HepG2 (cell line): ENCODE results near the gene TPO. TPM values are rescaled to one million over a fixed set of nuclear protein-coding genes. Genes with fewer than 3 reads are reported as not detected.

ENCODE experiments used
- ATAC-seq: fragments of 200-7000 bp; cut with Tn5 transposase; 3 replicates; pipeline ENCODE4 v1.9.1; 2020; ENCODE audit warnings: mild to moderate bottlenecking, moderate library complexity
- BruUV-seq: library from RNA; stranded (reverse); fragments of 400-500 nt; replicated peaks from 2 replicates; lab custom pipeline; 2021; lab: Mats Ljungman, UMichigan
- CTCF ChIA-PET: fragments of 300-600 bp; formaldehyde crosslinking; extraction: SDS; loops from one replicate; lab custom pipeline; 2021; ENCODE audit warnings: low total read pairs, inconsistent platforms, low intra/inter-chr PET ratio; lab: Yijun Ruan, JAX
- POLR2A ChIA-PET: fragments of 350-600 bp; sonication (Branson Sonifier 250); formaldehyde crosslinking; loops from one replicate; lab custom pipeline; 2020; ENCODE audit warnings: antibody characterized with exemption, inconsistent platforms; lab: Yijun Ruan, JAX
- DNase-seq: peaks from one replicate; pipeline ENCODE4 v3.0.0-alpha.2; 2015; ENCODE audit warnings: low spot score
- FAIRE-seq: peaks from 3 replicates; lab custom pipeline; 2011; peaks lifted over from hg19 to GRCh38; lab: Jason Lieb, UNC
- H2AFZ ChIP-seq: one replicate; pipeline ENCODE4 v1.6.1; 2011; ENCODE audit warnings: low read length, inconsistent platforms
- H3K27ac ChIP-seq: fragments of 300-600 bp; 3 replicates; pipeline ENCODE4 v1.8.0; 2011; ENCODE audit warnings: mixed run types, mild to moderate bottlenecking, mixed read lengths, low read length, inconsistent platforms; ENCODE audit not compliant: insufficient read depth; ENCODE audit errors: extremely low read length
- H3K27me3 ChIP-seq, 2 experiments: fragments of 200-600 bp in 1 of 2; 2 replicates in 1 of 2; 3 replicates in 1 of 2; pipeline versions ENCODE4 v1.6.0 to v1.8.0; 2011; ENCODE audit warnings: low read length in 2 of 2, mild to moderate bottlenecking in 2 of 2, moderate library complexity in 2 of 2, inconsistent platforms in 1 of 2; ENCODE audit not compliant: insufficient read depth in 2 of 2, control insufficient read depth in 1 of 2
- H3K36me3 ChIP-seq, 2 experiments: fragments of 200-600 bp in 1 of 2; replicated peaks in 1 of 2; 2 replicates in 1 of 2; 3 replicates in 1 of 2; pipeline versions ENCODE4 v1.5.1 to v1.8.0; 2011; ENCODE audit warnings: low read length in 2 of 2, inconsistent platforms in 1 of 2; ENCODE audit not compliant: insufficient read depth in 2 of 2, control insufficient read depth in 1 of 2
- H3K4me1 ChIP-seq: 2 replicates; pipeline ENCODE4 v1.5.1; 2012; ENCODE audit warnings: low read length, inconsistent platforms; ENCODE audit not compliant: insufficient read depth
- H3K4me2 ChIP-seq: 2 replicates; pipeline ENCODE4 v1.6.0; 2011; ENCODE audit warnings: low read depth, low read length, inconsistent platforms
- H3K4me3 ChIP-seq, 3 experiments: fragments of 200-600 bp in 1 of 3; sonication (generic), shearing (Covaris generic) in 1 of 3; replicated peaks in 1 of 3; 2 replicates each; pipeline ENCODE4 v1.5.1; 2011 to 2016; ENCODE audit warnings: low read length in 3 of 3, inconsistent platforms in 2 of 3, low read depth in 2 of 3, mild to moderate bottlenecking in 2 of 3, control low read depth in 1 of 3, mixed read lengths in 1 of 3; ENCODE audit not compliant: insufficient read depth in 1 of 3
- H3K79me2 ChIP-seq: one replicate; pipeline ENCODE4 v1.6.1; 2011; ENCODE audit warnings: low read length, inconsistent platforms; ENCODE audit not compliant: insufficient read depth
- H3K9ac ChIP-seq: 2 replicates; pipeline ENCODE4 v1.6.0; 2011; ENCODE audit warnings: mild to moderate bottlenecking, low read depth, low read length, inconsistent platforms; ENCODE audit not compliant: insufficient read depth
- H3K9me3 ChIP-seq: 2 replicates; pipeline ENCODE4 v1.5.1; 2012; ENCODE audit warnings: mild to moderate bottlenecking, low read length
- H4K20me1 ChIP-seq: 2 replicates; pipeline ENCODE4 v1.6.0; 2011; ENCODE audit warnings: inconsistent platforms, mild to moderate bottlenecking, low read length, moderate library complexity; ENCODE audit not compliant: insufficient read depth
- CHCHD3 ChIP-seq: sonication (generic); formaldehyde crosslinking; IDR thresholded peaks from 2 replicates; pipeline ENCODE4 v1.8.0; 2022; ENCODE audit warnings: mild to moderate bottlenecking, missing genetic modification reagents, moderate library complexity
- FOSL2 ChIP-seq: sonication (generic); formaldehyde crosslinking; IDR thresholded peaks from 2 replicates; pipeline ENCODE4 v1.4.0; 2020; ENCODE audit warnings: missing genetic modification reagents
- GABPA ChIP-seq, 2 experiments: IDR thresholded peaks; 2 replicates each; pipeline ENCODE4 v1.6.1; 2011 to 2016; ENCODE audit warnings: low read depth in 2 of 2, low read length in 1 of 2, missing biosample characterization in 1 of 2, missing genetic modification characterization in 1 of 2
- IKZF1 ChIP-seq: fragments of 450-650 bp; IDR thresholded peaks from 2 replicates; pipeline ENCODE4 v1.7.1; 2016
- MXI1 ChIP-seq: IDR thresholded peaks from 3 replicates; pipeline ENCODE4 v1.6.1; 2012; ENCODE audit warnings: low read depth, low read length, inconsistent platforms, borderline replicate concordance
- NR1H2 ChIP-seq: sonication (generic); formaldehyde crosslinking; IDR thresholded peaks from 2 replicates; pipeline ENCODE4 v1.8.1; 2022; ENCODE audit warnings: low read depth, missing genetic modification reagents, borderline replicate concordance
- RAD21 ChIP-seq: fragments of 450-650 bp; formaldehyde crosslinking; IDR thresholded peaks from 2 replicates; pipeline ENCODE4 v1.5.0; 2020; ENCODE audit warnings: mild to moderate bottlenecking
- RFX1 ChIP-seq: fragments of 450-650 bp; IDR thresholded peaks from 2 replicates; pipeline ENCODE4 v1.6.1; 2017
- ZNF17 ChIP-seq: sonication (generic); formaldehyde crosslinking; IDR thresholded peaks from 2 replicates; pipeline ENCODE4 v1.5.0; 2020; ENCODE audit warnings: mild to moderate bottlenecking, missing genetic modification reagents
- ZNF446 ChIP-seq: sonication (generic); formaldehyde crosslinking; IDR thresholded peaks from 2 replicates; pipeline ENCODE4 v1.5.0; 2020; ENCODE audit warnings: mild to moderate bottlenecking, missing genetic modification reagents
- WGBS: methylation state at CpG from one replicate; pipeline ENCODE4 v1.1.6; 2017; ENCODE audit warnings: low lambda C conversion rate; 5-methylcytosine and 5-hydroxymethylcytosine counted together
- in situ Hi-C: cut with HindIII; loops from 2 replicates; pipeline ENCODE4 v1.10.0; 2017; ENCODE audit warnings: low pct_unique_long_range_greater_than_20kb; ENCODE audit not compliant: extremely low pct_ligation_motif_present
- intact Hi-C: fragments of 100-400 bp; cut with micrococcal nuclease; formaldehyde crosslinking; loops from one replicate; pipeline ENCODE4 v1.10.0; 2022; ENCODE audit not compliant: unreplicated experiment
- polyA plus RNA-seq, 8 experiments: library from polyadenylated mRNA; depleted of rRNA in 3 of 8; stranded (reverse) in 7 of 8; unstranded in 1 of 8; fragments of >200 nt; fragmentation: Illumina TruSeq in 4 of 8; extraction: Trizol in 4 of 8; gene quantifications; 2 replicates each; pipeline versions ENCODE4 v1.2.1 to v1.2.3, GENCODE V29; 2011 to 2016; ENCODE audit warnings: low read depth in 4 of 8, missing spikeins in 1 of 8, mixed read lengths in 1 of 8; ENCODE audit not compliant: insufficient read depth in 1 of 8
- total RNA-seq, 5 experiments: library from RNA; depleted of rRNA; stranded (reverse); fragments of >200 nt; fragmentation: Illumina TruSeq; extraction: Trizol; gene quantifications; 2 replicates each; pipeline ENCODE4 v1.2.3, GENCODE V29; 2016; ENCODE audit warnings: low read depth in 1 of 5
- TF ChIP-seq, protein P1 (sequence below): sonication (generic); formaldehyde crosslinking; conservative IDR thresholded peaks from 2 replicates; pipeline ENCODE4 v1.4.0; 2020; ENCODE audit warnings: missing genetic modification reagents
- TF ChIP-seq, protein P2 (sequence below): IDR thresholded peaks from 2 replicates; pipeline ENCODE4 v1.6.1; 2016; ENCODE audit warnings: control low read depth
- TF ChIP-seq, protein P3 (sequence below): sonication (generic); formaldehyde crosslinking; IDR thresholded peaks from 2 replicates; pipeline ENCODE4 v1.4.0; 2020; ENCODE audit warnings: missing genetic modification reagents

The TPO gene
- total and polyA plus RNA-seq, 2 of the 13 experiments (the other 11 are each of a cell fraction or from before 2014, with no cell fraction given) = not detected

DNA sequence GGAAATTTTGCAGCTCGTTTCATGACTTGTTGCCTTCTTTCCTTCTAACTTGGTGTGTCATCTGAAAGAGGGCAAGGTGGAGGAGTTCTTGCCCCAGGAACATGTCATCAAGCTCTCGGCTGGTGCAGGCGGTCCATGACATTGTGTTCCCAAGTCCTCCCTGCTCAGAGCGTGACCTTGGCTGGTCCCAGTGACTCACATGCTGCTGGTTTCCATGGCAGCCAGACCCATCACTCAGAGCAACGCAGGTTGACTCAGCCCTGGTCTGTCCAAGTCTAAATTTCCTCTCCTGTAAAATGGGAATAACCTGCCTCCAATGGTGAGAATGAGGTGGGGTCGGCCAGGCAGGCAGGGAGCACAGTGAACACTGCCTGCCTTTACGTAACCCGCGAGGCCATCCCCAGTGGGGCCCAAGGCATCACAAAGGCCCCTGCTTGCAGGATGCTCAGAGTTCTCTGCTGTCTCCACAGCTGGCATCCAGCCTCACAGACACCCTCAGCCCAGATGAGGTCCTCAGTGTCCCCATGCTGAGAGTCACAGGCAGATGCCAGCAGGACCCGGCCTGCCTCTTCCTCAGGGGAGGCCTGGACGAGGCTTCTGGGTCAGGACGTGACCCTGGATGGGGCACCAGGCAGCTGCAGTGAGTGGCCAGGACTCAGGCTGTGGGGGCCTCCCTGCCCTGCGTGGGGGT is 143.7 kb downstream of the TPO start (continued):
- TF ChIP-seq MXI1 (0 out of 3 replicates have a peak, but pooled peaks have one; percentile 41), IKZF1 (no peak), RFX1 (peak; percentile 73), CHCHD3 (CRISPR knock-in tag) (no peak), FOSL2 (CRISPR knock-in tag) (peak; percentile 91), RAD21 (CRISPR knock-in tag) (no peak)
- TF ChIP-seq, protein P1, sequence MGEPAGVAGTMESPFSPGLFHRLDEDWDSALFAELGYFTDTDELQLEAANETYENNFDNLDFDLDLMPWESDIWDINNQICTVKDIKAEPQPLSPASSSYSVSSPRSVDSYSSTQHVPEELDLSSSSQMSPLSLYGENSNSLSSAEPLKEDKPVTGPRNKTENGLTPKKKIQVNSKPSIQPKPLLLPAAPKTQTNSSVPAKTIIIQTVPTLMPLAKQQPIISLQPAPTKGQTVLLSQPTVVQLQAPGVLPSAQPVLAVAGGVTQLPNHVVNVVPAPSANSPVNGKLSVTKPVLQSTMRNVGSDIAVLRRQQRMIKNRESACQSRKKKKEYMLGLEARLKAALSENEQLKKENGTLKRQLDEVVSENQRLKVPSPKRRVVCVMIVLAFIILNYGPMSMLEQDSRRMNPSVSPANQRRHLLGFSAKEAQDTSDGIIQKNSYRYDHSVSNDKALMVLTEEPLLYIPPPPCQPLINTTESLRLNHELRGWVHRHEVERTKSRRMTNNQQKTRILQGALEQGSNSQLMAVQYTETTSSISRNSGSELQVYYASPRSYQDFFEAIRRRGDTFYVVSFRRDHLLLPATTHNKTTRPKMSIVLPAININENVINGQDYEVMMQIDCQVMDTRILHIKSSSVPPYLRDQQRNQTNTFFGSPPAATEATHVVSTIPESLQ (CRISPR knock-in tag) = no peak
- TF ChIP-seq, protein P2, sequence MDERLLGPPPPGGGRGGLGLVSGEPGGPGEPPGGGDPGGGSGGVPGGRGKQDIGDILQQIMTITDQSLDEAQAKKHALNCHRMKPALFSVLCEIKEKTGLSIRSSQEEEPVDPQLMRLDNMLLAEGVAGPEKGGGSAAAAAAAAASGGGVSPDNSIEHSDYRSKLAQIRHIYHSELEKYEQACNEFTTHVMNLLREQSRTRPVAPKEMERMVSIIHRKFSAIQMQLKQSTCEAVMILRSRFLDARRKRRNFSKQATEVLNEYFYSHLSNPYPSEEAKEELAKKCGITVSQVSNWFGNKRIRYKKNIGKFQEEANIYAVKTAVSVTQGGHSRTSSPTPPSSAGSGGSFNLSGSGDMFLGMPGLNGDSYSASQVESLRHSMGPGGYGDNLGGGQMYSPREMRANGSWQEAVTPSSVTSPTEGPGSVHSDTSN (CRISPR knock-in tag) = 0 out of 2 replicates have a peak, but pooled peaks have one; percentile 56
- TF ChIP-seq, all 625 proteins: peak for 8

DNA sequence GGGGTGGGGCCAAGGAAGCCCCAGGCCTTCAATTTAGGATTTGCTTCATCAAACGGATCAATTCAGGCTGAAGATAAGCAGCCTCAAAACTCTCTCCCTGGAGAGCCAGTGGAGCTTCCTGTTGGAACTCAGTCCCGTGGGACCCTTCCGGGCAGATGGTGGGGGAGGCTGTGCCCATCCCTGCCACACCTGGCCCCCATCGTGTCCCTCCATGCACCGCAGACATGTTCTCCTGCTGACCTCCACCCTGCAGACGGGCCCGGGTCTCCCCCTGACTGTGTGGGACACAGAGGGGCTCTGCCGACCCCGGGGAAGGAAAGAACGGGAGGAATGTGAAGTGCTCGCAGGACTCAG is 144.2 kb downstream of the TPO start:
- H3K4me2 ChIP-seq = no peak overlapping the region
- no peak overlapping the region for H3K27ac ChIP-seq
- BruUV-seq = no TSS peak
- peaks cover 8 to 67% of the 10 kb centered on the region in 2 experiments; a peak in 4 of 5 replicates for H3K27me3 ChIP-seq
- WGBS = 20% methylated on average over 10 of the region's 11 CpGs
- FAIRE-seq (no peak), ATAC-seq (no peak), DNase-seq (no peak)
- intact Hi-C loops = no loop called here
- H3K79me2 ChIP-seq = no peaks in the 10 kb centered on the region
- H2AFZ ChIP-seq = no peak overlapping the region
- ChIA-PET CTCF (no interaction called here), POLR2A (no interaction called here)
- H3K9me3 ChIP-seq = no peaks in the 10 kb centered on the region
- H4K20me1 ChIP-seq = no peaks in the 10 kb centered on the region; the same call in 1 of the 2 replicates
- TF ChIP-seq ZNF446 (CRISPR knock-in tag) = no peak
- TF ChIP-seq, protein P3, sequence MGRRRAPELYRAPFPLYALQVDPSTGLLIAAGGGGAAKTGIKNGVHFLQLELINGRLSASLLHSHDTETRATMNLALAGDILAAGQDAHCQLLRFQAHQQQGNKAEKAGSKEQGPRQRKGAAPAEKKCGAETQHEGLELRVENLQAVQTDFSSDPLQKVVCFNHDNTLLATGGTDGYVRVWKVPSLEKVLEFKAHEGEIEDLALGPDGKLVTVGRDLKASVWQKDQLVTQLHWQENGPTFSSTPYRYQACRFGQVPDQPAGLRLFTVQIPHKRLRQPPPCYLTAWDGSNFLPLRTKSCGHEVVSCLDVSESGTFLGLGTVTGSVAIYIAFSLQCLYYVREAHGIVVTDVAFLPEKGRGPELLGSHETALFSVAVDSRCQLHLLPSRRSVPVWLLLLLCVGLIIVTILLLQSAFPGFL = no peak
- TF ChIP-seq ZNF17 (CRISPR knock-in tag) = no peak
- TF ChIP-seq NR1H2 (CRISPR knock-in tag) = no peak
- TF ChIP-seq GABPA (IDR thresholded peaks at IDR 0.05; ENCODE audit: low read depth, low read length) = 0 out of 2 replicates have a peak, but pooled peaks have one; percentile 11
- TF ChIP-seq GABPA (CRISPR knock-in tag; IDR thresholded peaks at IDR 0.05; ENCODE audit: low read depth) = no peak
- H3K4me3 ChIP-seq = no peak overlapping the region
- no peaks in the 10 kb centered on the region for H3K4me1 ChIP-seq
- H3K36me3 ChIP-seq = no peaks in the 10 kb centered on the region
- no peak overlapping the region for H3K9ac ChIP-seq
- in situ Hi-C loops = no loop called here
